ENCODE results near the gene IL6R.

DNA sequence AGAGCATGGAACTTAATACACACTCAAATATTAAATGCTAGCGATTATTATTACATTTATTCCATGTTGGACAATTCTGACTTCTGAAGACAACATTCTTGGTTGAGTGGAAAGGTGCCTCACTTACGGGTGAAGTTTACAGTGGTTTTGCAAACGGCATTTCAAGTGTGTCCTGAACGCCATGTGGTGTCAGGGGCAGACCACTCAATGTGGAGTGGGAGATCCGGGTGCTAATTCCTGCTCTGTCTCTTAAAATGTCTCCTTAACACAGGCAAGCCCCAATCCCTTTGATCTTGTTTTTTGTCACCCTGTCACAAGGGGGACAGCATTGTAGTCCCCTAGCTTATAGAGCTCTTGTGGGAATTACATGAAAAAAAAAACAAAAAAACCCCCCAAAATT is 91.2 kb downstream of the IL6R start:
- TF ChIP-seq EZH2 (IDR thresholded peaks at IDR 0.05) = no peak
- TF ChIP-seq POLR2AphosphoS5 (IDR thresholded peaks at IDR 0.05; ENCODE audit: borderline replicate concordance, low read depth, low read length) = no peak

Data from SK-N-MC (cell line).